Measurements from ENCODE around the gene GC.
"Not testable (repeated sequence)": the region's sequence is repeated elsewhere in the genome, so short reads cannot be mapped to it uniquely, and the experiment has no call there.

GC gene

GRCh38 chr4:71783972-71784371 lies at the start of gene GC:
TSS of gene GC (minus strand) at chr4:71784079. CDS start at chr4:71784018, 61 bp downstream.
- in situ Hi-C loops (cut with MboI; ENCODE audit: low sequenced_read_pairs): no loop called here

DNA sequence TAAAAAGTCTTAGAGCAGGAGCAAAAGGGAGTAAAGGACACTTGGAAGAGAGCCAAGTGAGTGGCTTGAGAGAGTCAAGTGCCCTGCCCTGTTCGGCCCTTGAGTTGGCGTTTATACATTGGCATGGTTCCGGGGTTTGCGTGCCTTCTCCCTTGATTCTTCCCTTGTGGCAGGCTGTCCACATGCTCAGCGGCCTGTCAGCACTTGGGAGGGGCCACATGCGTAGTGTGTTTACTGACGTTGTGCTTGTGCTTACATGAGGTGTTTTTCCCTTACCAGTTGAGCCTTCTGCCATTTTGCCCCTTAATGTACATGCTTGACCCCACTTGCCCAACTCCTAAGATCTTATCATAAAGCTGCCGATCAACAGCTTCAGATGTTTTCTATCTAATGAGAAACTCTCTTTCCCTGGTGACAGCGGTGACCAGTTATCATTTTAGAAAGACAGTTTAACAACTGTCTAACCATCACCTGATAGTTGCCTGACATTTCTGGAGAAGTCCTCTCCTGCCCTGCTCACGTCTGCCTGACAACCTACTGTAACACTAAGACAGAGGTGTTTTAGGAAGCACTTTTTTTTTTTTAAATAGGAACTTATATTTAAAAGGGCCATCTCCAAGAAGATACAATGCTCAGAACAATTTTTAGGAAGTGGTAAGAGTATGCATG lies 49.5 kb upstream of the GC start:
- in situ Hi-C loops (cut with MboI; ENCODE audit: low sequenced_read_pairs): no loop called here

GRCh38 chr4:71832049-71832448 lies 48.2 kb upstream of the GC start:
- in situ Hi-C loops (cut with MboI; ENCODE audit: low sequenced_read_pairs): no loop called here

GRCh38 chr4:71830497-71831190 lies 46.8 kb upstream of the GC start:
- in situ Hi-C loops (cut with MboI; ENCODE audit: low sequenced_read_pairs): no loop called here

- in situ Hi-C loops (cut with MboI; ENCODE audit: low sequenced_read_pairs): no loop called here
Measured at GRCh38 chr4:71828470-71828869, 44.6 kb upstream of the GC start.

- in situ Hi-C loops (cut with MboI; ENCODE audit: low sequenced_read_pairs): no loop called here
Measured at GRCh38 chr4:71827826-71828225, 43.9 kb upstream of the GC start.

DNA sequence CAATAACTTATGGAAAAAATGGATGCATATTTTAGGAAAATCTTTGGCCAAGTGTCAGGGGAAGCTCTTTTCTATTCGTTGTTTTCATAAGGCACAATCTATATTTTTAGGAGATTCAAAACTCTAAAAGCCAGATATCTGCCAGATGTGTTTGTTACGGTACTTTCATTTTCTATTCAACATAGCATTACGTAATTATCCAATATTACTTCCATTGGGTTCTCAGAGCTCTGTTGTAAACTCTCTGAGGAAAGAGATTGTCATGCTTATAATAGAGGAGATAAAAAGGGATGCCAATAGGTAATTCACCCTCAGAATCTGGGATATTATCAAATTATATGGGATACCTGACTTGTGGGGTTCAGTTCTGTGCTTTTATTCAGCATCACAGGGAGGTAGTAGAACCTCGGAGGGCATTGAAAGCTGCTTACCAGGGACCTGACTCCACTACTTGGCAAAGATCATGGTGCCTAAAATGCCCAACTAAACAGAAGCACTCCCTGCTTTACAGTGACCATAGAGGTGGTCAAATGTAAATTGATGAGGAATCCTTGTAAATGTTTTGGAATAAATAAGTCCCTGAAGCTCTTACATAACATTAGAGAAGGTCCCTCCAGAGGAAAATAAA lies 32.9 kb upstream of the GC start:
- in situ Hi-C loops (cut with MboI; ENCODE audit: low sequenced_read_pairs): no loop called here

GRCh38 chr4:71814433-71814832 lies 30.6 kb upstream of the GC start:
- in situ Hi-C loops (cut with MboI; ENCODE audit: low sequenced_read_pairs): no loop called here

GRCh38 chr4:71809805-71810204 lies 25.9 kb upstream of the GC start:
- in situ Hi-C loops (cut with MboI; ENCODE audit: low sequenced_read_pairs): not testable (repeated sequence)

DNA sequence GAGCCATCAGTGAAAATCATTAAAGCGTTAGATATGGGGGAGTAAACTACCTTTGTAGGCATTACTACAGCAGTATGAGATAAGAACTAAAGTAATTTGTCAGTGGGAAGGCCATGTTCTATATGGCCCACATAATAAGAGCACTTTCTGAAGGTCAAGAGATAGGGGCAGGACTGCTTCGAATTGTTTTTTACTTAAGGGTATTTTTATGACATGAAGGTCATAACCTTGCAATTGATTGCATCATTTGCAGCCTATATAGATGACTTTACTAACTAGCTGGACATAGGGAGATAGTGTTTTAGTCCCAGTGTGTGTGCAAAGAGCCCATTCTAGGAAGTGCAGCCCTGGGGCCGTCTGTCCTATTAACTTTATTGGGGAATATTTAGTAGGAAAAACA lies 23.6 kb upstream of the GC start:
- in situ Hi-C loops (cut with MboI; ENCODE audit: low sequenced_read_pairs): no loop called here

DNA sequence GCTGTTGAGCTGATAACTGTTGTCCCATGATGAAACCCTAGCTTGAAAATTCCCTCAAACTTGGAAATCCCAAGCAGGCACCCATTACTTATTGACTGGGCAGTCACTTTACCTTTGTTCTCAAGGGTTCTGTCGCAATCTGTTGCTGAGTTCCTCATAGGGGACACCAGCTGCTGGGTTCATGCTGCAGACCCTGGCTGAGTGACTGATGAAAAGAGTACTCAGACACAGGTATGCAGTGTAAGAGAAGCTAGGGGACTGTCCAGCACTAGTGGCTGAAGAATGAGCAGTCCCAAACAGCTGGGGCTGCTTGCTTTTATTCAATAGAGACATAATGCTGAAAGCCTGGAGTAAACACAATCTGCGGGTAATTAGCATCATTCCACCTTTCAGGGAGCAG lies 21.4 kb upstream of the GC start:
- in situ Hi-C loops (cut with MboI; ENCODE audit: low sequenced_read_pairs): not testable (repeated sequence)

- in situ Hi-C loops (cut with MboI; ENCODE audit: low sequenced_read_pairs): not testable (repeated sequence)
Measured at GRCh38 chr4:71804017-71804697, 20.3 kb upstream of the GC start.

GRCh38 chr4:71785959-71786358 lies 2.1 kb upstream of the GC start:
- in situ Hi-C loops (cut with MboI; ENCODE audit: low sequenced_read_pairs): no loop called here

GRCh38 chr4:71784569-71785197 lies 804 bp upstream of the GC start:
- in situ Hi-C loops (cut with MboI; ENCODE audit: low sequenced_read_pairs): no loop called here

GRCh38 chr4:71777891-71778290 lies 6.0 kb downstream of the GC start:
- in situ Hi-C loops (cut with MboI; ENCODE audit: low sequenced_read_pairs): no loop called here

- in situ Hi-C loops (cut with MboI; ENCODE audit: low sequenced_read_pairs): no loop called here
Measured at GRCh38 chr4:71775449-71775848, 8.4 kb downstream of the GC start.

DNA sequence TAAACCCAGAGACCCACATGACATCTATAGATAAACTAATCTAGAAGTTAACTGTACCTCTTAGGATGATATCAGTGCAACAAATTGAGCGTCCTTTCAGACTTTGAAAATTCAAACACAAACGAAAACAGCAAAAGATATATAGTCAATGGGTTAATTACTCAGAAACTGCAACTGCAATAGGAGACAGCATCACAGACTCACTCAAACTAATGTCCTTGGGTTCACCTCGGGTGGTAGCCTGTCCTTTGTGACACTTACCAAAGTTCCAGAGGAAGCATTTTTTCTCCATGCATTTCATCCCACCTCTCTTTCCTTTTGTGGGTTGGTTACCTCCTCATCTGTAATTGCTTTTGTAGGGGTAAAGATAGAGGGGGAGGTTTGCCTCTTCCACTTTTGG lies 9.7 kb downstream of the GC start:
- in situ Hi-C loops (cut with MboI; ENCODE audit: low sequenced_read_pairs): no loop called here

GRCh38 chr4:71773004-71773403 lies 10.9 kb downstream of the GC start:
- in situ Hi-C loops (cut with MboI; ENCODE audit: low sequenced_read_pairs): no loop called here

DNA sequence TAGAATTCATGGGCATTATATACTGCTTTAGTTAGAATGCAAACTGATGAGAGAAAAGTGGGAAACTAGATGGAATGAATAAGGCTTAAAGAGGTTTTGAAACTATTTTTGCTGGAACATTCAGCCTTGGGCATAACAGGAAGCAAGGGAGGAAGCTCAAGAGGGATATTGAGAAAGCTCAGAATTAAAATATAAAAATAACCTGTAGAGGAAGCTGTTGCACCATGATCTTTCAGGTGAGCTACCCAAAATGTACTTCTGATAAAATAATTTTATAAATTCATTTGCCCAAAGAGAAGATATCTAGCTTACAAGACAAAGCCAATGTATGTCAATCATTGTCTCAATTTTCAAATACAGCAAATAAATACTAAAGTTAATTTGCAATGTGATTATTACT lies 11.3 kb downstream of the GC start:
- in situ Hi-C loops (cut with MboI; ENCODE audit: low sequenced_read_pairs): no loop called here

DNA sequence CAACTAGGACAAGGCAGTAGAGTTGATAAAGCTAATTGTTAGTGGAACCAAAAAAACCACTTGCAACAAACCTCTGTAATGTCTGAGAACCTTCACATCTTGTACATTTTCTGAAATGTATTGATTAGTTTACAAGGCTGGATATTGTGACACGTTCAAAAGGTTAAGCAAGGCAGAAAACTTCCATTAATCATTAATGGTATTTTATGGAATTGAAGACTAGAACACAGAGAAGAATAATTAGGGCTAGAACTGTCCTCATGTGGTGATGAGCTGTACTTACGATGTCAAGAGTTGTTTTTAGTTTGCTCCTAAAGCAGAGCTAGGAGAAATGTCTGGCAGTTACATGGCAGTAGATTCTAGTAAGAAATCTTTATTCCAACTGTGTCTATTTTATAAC lies 12.3 kb downstream of the GC start:
- in situ Hi-C loops (cut with MboI; ENCODE audit: low sequenced_read_pairs): no loop called here

- in situ Hi-C loops (cut with MboI; ENCODE audit: low sequenced_read_pairs): no loop called here
Measured at GRCh38 chr4:71769434-71769833, 14.4 kb downstream of the GC start.

Measured in HL-60/S4 treated with retinoic acid at 250 ng/mL for 4 days and 3 days (cell line).